ENCODE measurements around the gene GAREM1. TPM values are rescaled to one million over a fixed set of nuclear protein-coding genes. Genes with fewer than 3 reads are reported as not detected.
"Not testable (repeated sequence)": the region's sequence is repeated elsewhere in the genome, so short reads cannot be mapped to it uniquely, and the experiment has no call there.

GAREM1 gene
- total RNA-seq, 1 donor from 2014 or later: 40.3 TPM

GRCh38 chr18:32291623-32292022 is 179.1 kb downstream of the GAREM1 start:
- DNase-seq (ENCODE audit: low read depth): not testable (repeated sequence)

GRCh38 chr18:32290810-32291209 is 179.9 kb downstream of the GAREM1 start:
- no peak for DNase-seq (ENCODE audit: low read depth)

- DNase-seq (ENCODE audit: low read depth): peak; percentile 60
Measured at GRCh38 chr18:32289483-32290075, 181.1 kb downstream of the GAREM1 start.

- no peak for DNase-seq (ENCODE audit: low read depth)
Measured at GRCh38 chr18:32287873-32288272, 182.8 kb downstream of the GAREM1 start.

- DNase-seq (ENCODE audit: low read depth): no peak
Measured at GRCh38 chr18:32287249-32287648, 183.4 kb downstream of the GAREM1 start.

- DNase-seq (ENCODE audit: low read depth): no peak
Measured at GRCh38 chr18:32286749-32287148, 183.9 kb downstream of the GAREM1 start.

GRCh38 chr18:32284284-32284683 is 186.4 kb downstream of the GAREM1 start:
- peak; percentile 22 for DNase-seq (ENCODE audit: low read depth)

- DNase-seq (ENCODE audit: low read depth): no peak
Measured at GRCh38 chr18:32280911-32281310, 189.8 kb downstream of the GAREM1 start.

- DNase-seq (ENCODE audit: low read depth): no peak
Measured at GRCh38 chr18:32280188-32280783, 190.4 kb downstream of the GAREM1 start.

GRCh38 chr18:32278177-32278799 is 192.4 kb downstream of the GAREM1 start:
- no peak for DNase-seq (ENCODE audit: low read depth)

- no peak for DNase-seq (ENCODE audit: low read depth)
Measured at GRCh38 chr18:32277549-32277948, 193.1 kb downstream of the GAREM1 start.

GRCh38 chr18:32276906-32277305 is 193.8 kb downstream of the GAREM1 start:
- DNase-seq (ENCODE audit: low read depth): no peak

GRCh38 chr18:32276256-32276655 is 194.4 kb downstream of the GAREM1 start:
- no peak for DNase-seq (ENCODE audit: low read depth)

GRCh38 chr18:32275221-32275620 is 195.5 kb downstream of the GAREM1 start:
- DNase-seq (ENCODE audit: low read depth): no peak

GRCh38 chr18:32274307-32274706 is 196.4 kb downstream of the GAREM1 start:
- DNase-seq (ENCODE audit: low read depth): no peak

- peak; percentile 56 for DNase-seq (ENCODE audit: low read depth)
Measured at GRCh38 chr18:32271672-32272208, 198.9 kb downstream of the GAREM1 start.

GRCh38 chr18:32270341-32270740 is 200.3 kb downstream of the GAREM1 start:
- DNase-seq (ENCODE audit: low read depth): no peak

- DNase-seq (ENCODE audit: low read depth): no peak
Measured at GRCh38 chr18:32267463-32267862, 203.2 kb downstream of the GAREM1 start.

- DNase-seq (ENCODE audit: low read depth): no peak
Measured at GRCh38 chr18:32264401-32264800, 206.3 kb downstream of the GAREM1 start.

GRCh38 chr18:32262092-32262491 is 208.6 kb downstream of the GAREM1 start:
- no peak for DNase-seq (ENCODE audit: low read depth)

GRCh38 chr18:32261003-32261402 is 209.7 kb downstream of the GAREM1 start:
- DNase-seq (ENCODE audit: low read depth): no peak

GRCh38 chr18:32259553-32259952 is 211.1 kb downstream of the GAREM1 start:
- DNase-seq (ENCODE audit: low read depth): no peak

- no peak for DNase-seq (ENCODE audit: low read depth)
Measured at GRCh38 chr18:32258558-32259204, 212.0 kb downstream of the GAREM1 start.
